UCSD-AML1 (cell line): ENCODE data around the gene C20orf173.
"Not testable (repeated sequence)": the region's sequence is repeated elsewhere in the genome, so short reads cannot be mapped to it uniquely, and the experiment has no call there.

Experiments
- DNase-seq: peaks from one replicate; lab custom pipeline; 2025; ENCODE audit not compliant: unreplicated experiment; lab: John Stamatoyannopoulos, UW

C20orf173 gene

DNA sequence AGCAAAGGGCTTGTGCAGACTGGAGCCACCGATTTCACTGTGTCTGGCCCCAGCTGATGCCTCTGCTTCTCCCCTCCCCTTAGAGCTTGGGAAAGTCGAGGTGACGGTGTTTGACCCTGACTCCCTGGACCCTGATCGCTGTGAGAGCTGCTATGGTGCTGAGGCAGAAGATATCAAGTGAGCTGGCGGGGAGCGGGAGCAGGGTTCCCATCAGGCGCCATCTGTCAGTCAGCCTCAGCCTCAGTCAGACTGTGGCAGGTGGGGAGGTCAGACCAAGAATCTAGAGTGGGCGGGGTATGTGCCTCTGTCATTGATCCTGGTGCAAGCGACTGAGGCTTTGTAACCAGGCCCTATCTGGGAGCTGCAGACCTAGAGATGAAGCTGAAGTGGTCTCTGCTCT lies 17.9 kb upstream of the C20orf173 start:
- DNase-seq, result no peak

DNA sequence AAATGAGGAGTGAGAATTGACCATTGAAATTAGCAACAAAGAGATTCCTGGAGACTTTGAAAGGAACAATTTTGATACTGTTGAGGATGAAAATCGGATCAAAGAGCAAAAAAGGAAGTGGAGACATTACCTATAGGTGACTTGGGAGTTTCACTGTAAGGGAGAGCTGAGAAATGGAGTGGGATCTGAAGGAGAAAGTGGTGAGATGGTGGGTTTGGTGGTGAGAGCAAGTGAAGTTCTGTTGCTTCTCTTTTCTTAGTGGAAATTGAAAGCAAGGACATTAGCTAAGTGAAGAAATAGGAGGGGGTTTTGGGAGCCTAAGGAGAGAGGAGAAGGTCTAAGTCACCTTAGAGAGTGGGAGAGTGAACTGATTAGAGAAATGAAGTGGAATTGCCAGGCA lies 16.7 kb upstream of the C20orf173 start:
- DNase-seq, result no peak

DNA sequence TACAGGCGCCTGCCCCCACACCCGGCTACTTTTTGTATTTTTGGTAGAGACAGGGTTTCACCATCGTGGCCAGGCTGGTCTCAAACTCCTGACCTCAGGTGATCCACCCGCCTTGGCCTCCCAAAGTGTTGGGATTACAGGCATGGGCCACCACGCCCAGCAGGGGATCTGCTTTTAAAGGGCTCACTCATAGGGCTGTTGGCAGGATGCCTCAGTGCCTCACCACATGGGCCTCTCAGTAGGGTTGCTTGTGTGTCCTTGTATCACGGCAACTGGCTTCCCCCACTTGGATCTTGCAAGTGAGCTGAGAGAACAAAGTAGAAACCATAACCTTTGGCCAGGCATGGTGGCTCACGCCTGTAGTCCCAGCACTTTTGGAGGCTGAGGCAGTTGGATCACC lies 15.5 kb upstream of the C20orf173 start:
- DNase-seq, result not testable (repeated sequence)

DNA sequence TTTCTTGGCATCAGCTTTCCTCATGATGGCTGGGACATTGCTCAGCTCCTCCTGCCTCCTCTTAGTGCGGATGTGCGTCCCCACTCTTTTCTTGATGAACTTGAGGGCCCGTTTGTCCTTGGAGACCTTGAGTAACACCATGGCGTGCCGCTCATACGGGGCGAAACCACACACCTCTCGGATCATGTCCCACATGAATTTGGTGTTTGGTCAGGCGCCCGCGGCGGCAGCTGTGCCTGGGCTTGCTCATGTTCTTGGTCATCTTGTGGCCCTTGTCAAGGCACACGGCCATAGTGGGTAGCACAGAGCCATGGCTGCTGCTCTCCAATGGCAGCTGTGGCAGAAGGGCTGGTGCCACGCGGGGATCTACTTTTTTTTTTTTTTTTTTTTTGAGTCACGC lies 15.0 kb upstream of the C20orf173 start:
- no peak for DNase-seq

DNA sequence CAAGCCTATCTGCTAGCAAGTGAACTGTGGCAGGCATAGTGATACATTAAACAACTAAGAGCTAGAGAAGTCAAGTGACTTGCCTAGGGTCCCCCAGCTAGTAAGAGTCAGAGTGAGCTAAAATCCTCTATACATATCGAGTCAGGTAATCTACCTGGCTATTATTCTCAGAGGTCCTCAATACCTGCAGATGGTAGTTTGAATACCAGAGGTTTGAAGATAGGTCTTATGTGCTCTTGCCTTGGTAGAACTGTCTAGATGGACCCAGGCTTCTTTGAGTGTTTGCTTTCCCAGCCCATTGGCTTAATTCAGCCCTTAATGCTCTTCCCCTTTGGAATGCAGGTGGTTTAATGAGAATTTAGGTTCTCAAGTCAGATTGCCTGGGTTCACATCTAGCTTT lies 13.5 kb upstream of the C20orf173 start:
- DNase-seq, result no peak

DNA sequence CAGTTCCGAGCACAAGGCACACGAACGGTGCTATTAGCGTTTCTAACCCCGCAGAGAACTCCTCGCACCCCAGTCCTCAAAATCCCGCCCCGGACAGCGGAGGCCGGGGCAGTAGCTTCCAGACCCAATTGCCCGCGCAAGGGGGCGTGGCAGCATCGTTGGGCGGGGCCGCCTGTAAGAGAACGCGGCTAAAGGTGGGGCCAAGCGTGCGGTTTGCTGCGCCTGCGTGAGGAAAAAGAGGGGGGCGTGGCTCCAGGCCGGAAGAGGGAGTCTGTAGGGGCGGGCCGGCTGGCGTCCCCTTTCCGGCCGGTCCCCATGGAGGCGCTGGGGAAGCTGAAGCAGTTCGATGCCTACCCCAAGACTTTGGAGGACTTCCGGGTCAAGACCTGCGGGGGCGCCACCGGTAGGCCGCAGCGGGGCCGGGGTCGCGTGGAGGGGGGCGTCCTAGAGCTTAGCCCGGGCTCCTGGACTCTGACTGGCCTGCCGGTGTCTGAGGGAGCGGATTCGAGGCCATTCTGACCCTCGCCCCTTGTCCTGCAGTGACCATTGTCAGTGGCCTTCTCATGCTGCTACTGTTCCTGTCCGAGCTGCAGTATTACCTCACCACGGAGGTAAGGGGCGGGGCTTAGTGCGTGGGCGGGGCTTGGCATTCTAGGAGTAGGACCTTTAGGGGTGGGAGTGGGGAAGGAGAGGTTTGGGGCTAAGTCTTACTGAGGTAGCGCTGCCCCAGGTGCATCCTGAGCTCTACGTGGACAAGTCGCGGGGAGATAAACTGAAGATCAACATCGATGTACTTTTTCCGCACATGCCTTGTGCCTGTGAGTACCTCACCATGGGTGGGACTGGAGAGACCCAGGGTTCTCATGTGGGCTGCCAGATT lies 12.6 kb upstream of the C20orf173 start, which contains the start of gene ERGIC3:
Gene ERGIC3 (plus strand): TSS at position 296 of the 880 bp plus-strand sequence. CDS start 20 bp downstream, at position 316.
- peak; percentile 97 for DNase-seq

DNA sequence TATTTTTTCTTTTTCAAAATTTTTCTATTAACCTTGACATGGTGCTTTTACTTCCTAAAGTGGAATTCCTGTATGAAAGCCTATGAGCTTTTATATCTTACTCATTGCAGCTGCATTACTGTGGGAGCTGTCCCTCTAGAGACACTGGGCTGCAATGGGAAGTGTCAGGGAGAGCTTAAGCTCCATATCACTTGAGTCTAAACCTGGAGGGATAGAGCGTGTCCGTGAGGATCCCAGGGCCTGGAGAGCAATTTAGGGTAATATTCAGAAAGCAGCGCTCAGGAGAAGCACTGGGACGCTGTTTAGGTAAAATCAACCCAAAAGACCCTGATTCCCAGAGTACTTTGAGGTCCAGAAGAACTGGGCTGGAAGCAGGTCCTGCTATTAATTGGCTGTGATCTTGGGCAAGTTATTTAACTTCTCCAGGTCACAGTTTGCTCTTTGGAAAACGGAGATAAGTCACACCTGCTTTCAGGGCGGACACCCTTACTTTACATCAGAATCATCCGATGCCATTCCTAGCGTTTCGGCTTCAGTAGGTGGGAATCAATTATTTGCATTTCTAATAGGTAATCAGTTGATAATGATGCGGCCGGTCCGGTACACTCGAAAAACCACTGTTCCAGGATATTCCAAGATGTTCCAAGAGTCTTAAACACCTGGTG lies 11.8 kb upstream of the C20orf173 start:
- no peak for DNase-seq

DNA sequence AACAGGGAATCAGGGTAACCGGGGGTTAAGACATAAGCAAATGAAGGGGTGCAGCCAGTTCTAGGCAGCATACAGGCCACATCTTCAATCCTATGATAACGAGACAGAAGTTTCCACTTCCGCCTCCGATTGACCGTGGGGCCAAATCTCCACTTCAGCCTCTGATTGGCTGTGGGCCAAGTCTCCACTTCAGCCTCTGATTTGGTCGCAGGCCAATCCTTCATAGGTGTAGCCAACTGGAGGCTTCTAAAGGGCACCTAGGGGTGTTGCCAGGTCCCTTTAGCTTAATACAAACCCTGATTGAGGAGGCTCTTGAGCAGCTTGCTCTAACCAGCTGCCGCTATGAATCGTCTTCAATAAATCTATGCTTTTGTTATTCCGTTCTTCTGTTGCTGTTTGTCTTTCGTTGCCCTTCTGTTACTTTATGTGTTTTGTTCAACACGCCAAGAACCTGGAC lies 10.3 kb upstream of the C20orf173 start:
- peak; percentile 19 for DNase-seq

DNA sequence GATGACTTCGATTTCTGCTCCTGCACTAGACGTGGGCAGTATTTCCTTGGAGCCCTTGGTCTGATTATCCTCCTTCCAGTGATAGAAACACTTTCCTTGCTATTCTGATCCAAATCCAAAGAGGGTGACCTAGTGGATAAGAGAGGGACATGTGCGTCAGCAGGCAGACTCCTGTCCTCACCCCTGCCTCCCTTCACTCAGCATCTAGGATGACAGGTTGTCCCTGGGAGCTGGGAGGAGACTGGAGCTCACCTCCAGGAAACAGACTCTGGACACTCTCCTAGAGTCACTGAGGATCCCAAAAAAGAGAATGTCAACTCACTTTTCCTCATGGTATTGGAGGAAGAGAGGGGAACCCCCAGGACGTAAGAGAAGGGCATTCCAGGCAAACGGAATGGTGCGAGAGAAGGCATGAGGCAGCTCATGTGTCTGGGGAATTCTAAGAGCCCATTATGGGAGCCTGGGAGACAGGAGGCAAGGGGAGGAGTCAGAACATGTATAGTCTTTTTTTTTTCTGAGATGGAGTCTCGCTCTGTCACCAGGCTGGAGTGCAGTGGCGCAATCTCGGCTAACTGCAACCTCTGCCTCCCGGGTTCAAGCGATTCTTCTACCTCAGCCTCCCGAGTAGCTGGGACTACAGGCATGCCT lies 2.2 kb downstream of the C20orf173 start:
- no peak for DNase-seq

DNA sequence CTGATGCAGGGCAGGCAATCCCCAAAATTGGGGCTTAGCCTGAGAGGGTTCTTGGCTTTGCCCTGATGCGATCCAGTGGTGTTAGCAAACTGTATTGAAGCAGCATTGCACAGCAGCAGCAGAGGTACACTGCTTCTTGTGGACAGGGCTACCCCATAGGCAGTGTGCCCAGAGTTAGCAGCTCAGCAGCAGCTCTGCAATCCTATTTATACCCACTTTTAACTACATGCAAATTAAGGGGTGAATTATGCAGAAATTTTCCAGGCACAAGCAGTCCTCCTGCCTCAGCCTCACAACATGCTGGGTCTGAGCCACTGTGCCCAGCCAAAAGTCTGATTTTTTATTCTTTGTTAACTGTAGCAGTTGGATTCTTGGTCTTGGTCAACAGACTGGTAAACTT lies 3.8 kb downstream of the C20orf173 start:
- DNase-seq, result no peak

DNA sequence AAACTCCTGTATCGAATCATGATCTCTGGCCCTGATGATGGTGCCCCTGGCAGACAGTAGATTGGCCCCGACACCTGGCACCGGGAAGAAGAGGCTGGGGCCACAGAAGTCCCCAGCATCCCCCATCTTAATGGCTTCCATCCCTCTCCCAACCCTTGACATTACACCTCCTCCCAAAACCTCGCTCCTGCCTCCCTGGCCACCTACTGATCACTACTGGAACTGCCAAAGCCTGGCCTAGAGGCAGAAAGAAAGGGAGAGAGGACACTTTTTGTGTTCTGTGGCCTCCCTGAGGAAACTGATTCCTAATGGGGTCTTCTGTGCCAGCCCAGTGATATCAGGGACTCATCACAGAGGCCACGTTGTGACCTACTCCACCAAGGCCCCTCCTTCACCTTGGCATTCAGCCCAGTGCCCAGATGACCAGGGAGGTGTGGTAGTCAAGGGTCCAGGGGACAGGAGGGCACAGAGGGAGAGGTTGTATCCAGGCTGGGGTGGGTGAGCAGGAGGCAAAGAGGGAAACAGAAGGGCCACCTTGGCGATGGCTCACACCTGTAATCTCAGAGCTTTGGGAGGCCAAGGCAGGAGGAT lies 6.1 kb downstream of the C20orf173 start:
- DNase-seq, result peak; percentile 30

DNA sequence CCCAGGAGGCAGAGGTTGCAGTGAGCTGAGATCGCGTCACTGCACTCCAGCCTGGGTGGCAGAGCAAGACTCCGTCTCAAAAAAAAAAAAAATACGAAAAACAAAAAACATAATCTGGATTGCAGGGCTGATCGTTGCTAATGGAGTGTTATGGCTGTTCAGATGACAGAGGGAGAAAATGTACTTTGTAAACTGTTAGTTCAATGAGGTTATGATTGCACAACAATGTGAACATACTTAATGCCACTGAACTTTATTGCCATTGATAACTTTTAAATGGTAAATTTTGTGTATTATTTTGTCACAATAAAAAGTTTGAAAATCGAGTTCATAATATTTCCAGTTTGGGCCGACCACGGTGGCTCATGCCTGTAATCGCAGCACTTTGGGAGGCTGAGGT lies 10.5 kb downstream of the C20orf173 start:
- no peak for DNase-seq

DNA sequence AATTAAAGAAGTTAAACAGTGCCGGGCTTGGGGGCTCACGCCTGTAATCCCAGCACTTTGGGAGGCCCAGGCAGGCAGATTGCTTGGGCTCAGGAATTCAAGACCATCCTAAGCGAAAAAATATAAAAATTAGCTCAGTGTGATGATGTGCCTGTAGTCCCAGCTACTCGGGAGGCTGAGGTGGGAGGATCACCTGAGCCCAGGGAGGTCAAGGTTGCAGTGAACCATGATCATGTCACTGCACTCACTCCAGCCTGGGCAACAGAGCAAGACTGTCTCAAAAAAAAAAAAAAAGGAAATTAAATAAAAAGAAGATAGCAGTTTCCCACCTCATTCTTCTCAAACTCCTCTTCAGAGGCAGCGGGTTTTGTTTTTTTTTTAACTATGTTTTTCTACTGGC lies 11.7 kb downstream of the C20orf173 start:
- not testable (repeated sequence) for DNase-seq

DNA sequence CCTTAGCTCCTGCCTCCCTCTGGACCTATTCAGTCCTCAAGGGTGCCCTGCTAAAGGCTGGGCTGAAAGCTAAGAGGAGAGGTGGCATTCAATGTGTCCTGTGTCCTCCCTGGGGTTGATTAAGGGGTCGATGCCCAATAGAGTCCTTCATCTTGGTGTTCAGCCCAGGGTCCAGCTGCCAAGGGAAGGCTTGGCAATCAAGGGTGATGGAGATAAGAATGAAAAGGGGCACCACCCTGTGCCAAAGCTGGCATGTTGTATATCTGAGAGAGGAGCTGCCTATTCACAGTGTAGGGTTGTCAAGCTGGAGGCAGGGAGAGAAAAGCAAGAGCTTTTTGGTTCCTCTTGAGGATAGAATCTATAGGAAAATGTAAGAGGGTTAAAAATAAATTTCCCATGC lies 12.3 kb downstream of the C20orf173 start:
- no peak for DNase-seq

DNA sequence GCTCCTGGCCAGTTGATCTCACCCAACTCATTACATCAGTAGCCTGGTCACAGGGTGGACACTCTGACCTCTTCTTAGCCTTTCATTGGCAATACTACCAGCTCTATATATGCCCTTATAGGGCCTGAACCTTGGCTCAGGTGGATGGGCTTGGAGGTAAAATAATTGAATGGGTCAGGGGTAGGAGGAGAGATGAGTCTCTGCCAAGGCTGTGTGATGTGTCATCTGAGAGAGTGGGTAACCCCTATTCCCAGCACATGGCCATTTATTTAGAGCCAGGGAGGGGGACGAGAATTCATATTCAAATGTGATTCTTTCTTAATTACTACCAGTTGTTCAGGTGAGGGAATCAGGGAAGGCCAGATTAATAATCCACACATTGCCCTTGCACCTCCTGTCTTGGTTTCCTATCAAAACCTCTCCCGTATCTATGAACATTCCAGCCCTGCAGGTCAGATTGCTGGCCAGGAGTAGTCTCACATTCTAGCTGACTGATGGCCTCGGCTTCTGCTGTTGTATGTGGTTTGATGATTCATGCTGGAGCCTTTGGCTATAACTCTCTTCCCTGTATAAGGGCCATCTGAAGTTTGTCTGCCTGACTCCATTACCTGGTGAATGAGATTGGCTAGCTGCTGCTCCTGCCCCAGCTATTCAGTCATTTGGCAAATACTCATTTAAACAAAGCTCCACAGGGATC lies 13.4 kb downstream of the C20orf173 start:
- DNase-seq, result no peak

DNA sequence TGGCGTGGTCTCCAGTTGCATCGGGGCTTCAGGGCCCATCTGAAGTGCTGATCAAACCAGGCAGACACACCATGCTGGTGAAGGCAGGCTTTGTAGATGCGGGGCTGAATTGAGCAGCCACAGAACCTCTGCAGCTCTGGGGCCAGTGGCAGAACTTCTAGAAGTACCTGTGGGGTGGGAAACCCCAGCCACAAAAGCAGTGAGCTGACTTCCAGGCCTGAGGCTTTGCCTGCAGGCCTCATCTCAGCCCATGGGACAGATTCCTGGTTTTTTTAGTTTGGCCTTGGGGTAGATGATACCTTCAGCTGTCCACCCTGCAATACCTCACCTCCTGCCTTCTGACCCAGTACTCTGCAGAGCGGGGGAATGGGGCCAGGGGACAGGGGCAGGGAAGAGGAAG lies 14.1 kb downstream of the C20orf173 start:
- DNase-seq, result no peak

DNA sequence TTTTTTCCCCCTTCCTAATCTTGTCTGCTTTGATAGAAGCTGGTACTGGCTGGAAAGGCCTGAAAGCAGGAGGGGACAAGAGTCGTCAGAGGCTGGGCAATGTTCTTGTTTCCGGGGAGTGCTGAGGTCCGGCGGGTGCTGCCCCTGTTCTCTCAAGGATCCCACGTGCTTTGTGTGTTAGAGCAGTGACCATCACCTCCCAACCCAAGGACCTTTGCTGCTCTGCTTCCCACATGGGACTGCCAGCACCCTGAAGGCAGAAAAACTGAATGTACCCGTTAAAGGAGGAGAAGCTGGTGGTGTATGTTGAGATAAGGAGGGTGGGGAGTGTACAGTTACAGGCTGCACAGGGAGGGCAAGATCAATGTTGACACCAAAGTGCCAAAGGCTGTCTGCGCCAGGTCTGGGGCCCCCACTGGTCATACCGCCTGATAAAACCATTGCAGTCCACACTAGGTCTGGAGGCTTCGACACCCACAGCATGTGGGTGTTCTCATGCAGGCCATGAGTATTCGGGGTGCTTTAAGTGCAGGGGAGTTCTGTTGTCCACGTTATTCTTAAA lies 15.0 kb downstream of the C20orf173 start:
- no peak for DNase-seq

DNA sequence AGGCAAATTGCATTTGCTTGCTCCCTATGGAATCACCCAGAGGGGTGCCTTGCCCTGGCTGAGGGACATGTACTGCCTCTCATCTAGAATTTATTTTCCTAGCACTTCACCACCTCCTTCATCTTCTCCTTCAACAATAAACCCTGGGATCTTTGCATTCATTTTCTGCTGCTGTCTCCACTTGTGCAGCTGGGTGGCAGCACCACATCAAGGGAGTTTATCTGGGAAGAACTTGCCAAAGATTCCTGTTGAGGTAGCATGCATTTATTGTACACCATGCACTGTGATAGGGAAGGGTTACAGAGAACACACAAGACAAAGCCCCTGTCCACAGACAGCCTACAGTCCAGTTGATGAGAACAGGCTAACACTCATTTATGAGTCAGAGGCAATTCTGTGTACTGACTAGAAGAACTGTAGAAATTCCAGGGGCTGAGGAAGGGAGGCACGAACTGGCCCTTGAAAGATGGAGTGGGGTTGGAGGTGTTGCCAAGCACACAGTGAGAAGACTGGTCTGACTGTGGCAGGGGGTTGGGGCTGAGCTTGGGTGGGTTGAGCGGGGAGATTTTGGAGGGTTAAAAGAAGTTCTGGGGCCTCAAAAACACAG lies 17.5 kb downstream of the C20orf173 start:
- DNase-seq, result no peak

DNA sequence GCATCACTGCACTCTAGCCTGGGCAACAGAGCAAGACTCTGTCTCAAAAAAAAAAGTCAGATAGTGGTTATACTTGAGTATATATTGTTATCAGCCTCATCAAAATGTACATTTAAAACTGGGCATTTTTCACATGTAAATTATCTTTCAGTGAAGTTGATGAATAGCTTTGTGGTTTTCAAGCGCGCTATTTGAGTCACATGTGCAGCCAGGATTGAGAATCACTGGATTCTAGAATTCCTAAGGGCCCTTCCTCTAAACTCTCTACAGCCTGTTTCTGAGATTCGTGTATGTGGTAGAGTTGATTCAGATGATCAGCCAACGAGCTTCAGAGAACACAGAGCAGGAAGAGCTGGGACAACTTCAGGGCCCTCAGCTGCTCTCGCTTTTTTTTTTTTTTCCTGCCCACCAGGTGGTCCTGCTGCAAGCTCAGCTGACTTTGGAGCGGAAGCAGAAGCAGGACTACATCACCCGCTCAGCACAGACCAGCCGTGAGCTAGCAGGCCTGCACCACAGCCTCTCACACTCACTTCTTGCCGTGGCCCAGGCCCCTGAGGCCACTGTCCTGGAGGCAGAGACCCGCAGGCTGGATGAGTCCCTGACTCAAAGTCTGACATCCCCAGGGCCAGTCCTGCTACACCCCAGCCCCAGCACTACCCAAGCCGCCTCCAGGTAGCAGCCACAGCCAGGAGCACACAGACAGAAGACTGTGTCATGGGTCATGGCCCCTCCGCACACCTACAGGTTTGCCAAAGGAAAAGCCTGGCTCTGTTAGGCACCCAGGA lies 18.3 kb downstream of the C20orf173 start:
- no peak for DNase-seq
